Panc1 (cell line): ENCODE measurements around the gene STMND1. TPM values are rescaled to one million over a fixed set of nuclear protein-coding genes. Genes with fewer than 3 reads are reported as not detected.

Source experiments
- ATAC-seq: fragments of 200-7000 bp; cut with Tn5 transposase; 2 replicates; pipeline ENCODE4 v1.9.1; 2020; ENCODE audit warnings: mild to moderate bottlenecking, moderate library complexity
- BruUV-seq: library from RNA; stranded (reverse); fragments of 400-500 nt; replicated peaks from 2 replicates; lab custom pipeline; 2021; lab: Mats Ljungman, UMichigan
- CTCF ChIA-PET: fragments of 300-600 bp; sonication (Branson Sonifier 250); formaldehyde crosslinking; loops from one replicate; lab custom pipeline; 2022; ENCODE audit warnings: antibody characterized with exemption; lab: Charles Lee
- POLR2A ChIA-PET: fragments of 300-600 bp; sonication (Branson Sonifier 250); formaldehyde crosslinking; loops from one replicate; lab custom pipeline; 2022; ENCODE audit warnings: antibody characterized with exemption; lab: Charles Lee
- DNase-seq: peaks from one replicate; pipeline ENCODE4 v3.0.0-alpha.2; 2010; ENCODE audit warnings: low read depth, low spot score
- H3K27ac ChIP-seq: 2 replicates; pipeline ENCODE4 v1.5.1; 2011; ENCODE audit warnings: mild to moderate bottlenecking, low read length, inconsistent platforms
- H3K27me3 ChIP-seq: fragments of 200-500 bp; sonication (Bioruptor generic); 2 replicates; pipeline ENCODE4 v1.6.0; 2014; ENCODE audit warnings: low read length, inconsistent platforms; ENCODE audit not compliant: control insufficient read depth, insufficient read depth
- H3K36me3 ChIP-seq: fragments of 200-500 bp; sonication (Bioruptor generic); 2 replicates; pipeline ENCODE4 v1.5.1; 2014; ENCODE audit warnings: inconsistent platforms, mild to moderate bottlenecking, low read length, moderate library complexity; ENCODE audit not compliant: control insufficient read depth, insufficient read depth
- H3K4me1 ChIP-seq: 2 replicates; pipeline ENCODE4 v1.5.1; 2011; ENCODE audit warnings: inconsistent platforms, mild to moderate bottlenecking, low read length, moderate library complexity; ENCODE audit not compliant: control insufficient read depth, insufficient read depth
- H3K4me3 ChIP-seq, 2 experiments: 2 replicates each; pipeline ENCODE4 v1.5.1; 2011 to 2012; ENCODE audit warnings: low read depth in 2 of 2, low read length in 2 of 2, mild to moderate bottlenecking in 2 of 2, inconsistent platforms in 1 of 2, moderate library complexity in 1 of 2
- H3K9me3 ChIP-seq: fragments of 200-500 bp; sonication (Bioruptor generic); 2 replicates; pipeline ENCODE4 v1.5.1; 2014; ENCODE audit warnings: low read depth, mild to moderate bottlenecking, inconsistent platforms, low read length, moderate library complexity; ENCODE audit not compliant: control insufficient read depth, insufficient read depth
- CTCF ChIP-seq: fragments of 450-650 bp; IDR thresholded peaks from 2 replicates; pipeline ENCODE4 v1.5.1; 2017; ENCODE audit warnings: mild to moderate bottlenecking
- POLR2AphosphoS5 ChIP-seq: IDR thresholded peaks from 2 replicates; pipeline ENCODE4 v1.6.1; 2012; ENCODE audit warnings: mild to moderate bottlenecking, low read depth, low read length, moderate library complexity
- REST ChIP-seq, 2 experiments: IDR thresholded peaks; 2 replicates each; pipeline ENCODE4 v1.6.1; 2011 to 2012; ENCODE audit warnings: low read depth in 2 of 2, control low read depth in 1 of 2, low read length in 1 of 2, mild to moderate bottlenecking in 1 of 2, moderate library complexity in 1 of 2; ENCODE audit not compliant: insufficient read depth in 1 of 2
- SIN3A ChIP-seq: IDR thresholded peaks from 2 replicates; pipeline ENCODE4 v1.6.1; 2012; ENCODE audit warnings: low read depth, mild to moderate bottlenecking, low read length, moderate library complexity, borderline replicate concordance; ENCODE audit not compliant: insufficient read depth
- TCF7L2 ChIP-seq: IDR thresholded peaks from 2 replicates; pipeline ENCODE4 v1.6.1; 2011; ENCODE audit warnings: mild to moderate bottlenecking, low read depth, low read length, inconsistent platforms
- in situ Hi-C: cut with HindIII; loops from 2 replicates; pipeline ENCODE4 v1.10.0; 2016; ENCODE audit warnings: low sequenced_read_pairs, low pct_unique_long_range_greater_than_20kb
- intact Hi-C: fragments of 100-400 bp; cut with micrococcal nuclease; formaldehyde crosslinking; loops from one replicate; pipeline ENCODE4 v1.10.0; 2022; ENCODE audit not compliant: unreplicated experiment
- total RNA-seq: library from RNA; stranded (reverse); gene quantifications from one replicate; pipeline ENCODE4 v1.2.1, GENCODE V29; 2021; ENCODE audit not compliant: unreplicated experiment

STMND1 gene
- total RNA-seq, 1 experiment from 2014 or later: not detected

- TF ChIP-seq REST (IDR thresholded peaks at IDR 0.05; ENCODE audit: insufficient read depth in 1 of 2, low read depth in 2 of 2, low read length in 1 of 2) (no peak), POLR2AphosphoS5 (no peak), CTCF (no peak), SIN3A (no peak), TCF7L2 (no peak)
- Histone ChIP-seq H3K27me3 (peaks cover 6% of the 10 kb centered on the region; the same call in 1 of the 2 replicates), H3K36me3 (no peaks in the 10 kb centered on the region), H3K4me3 (no peak overlapping the region), H3K27ac (no peak overlapping the region), H3K9me3 (no peaks in the 10 kb centered on the region), H3K4me1 (no peaks in the 10 kb centered on the region)
- no TSS peak for BruUV-seq
- POLR2A ChIA-PET: no interaction called here
- DNase-seq (no peak), ATAC-seq (no peak)
- CTCF ChIA-PET: no interaction called here
- intact Hi-C loops: no loop called here
- in situ Hi-C loops: no loop called here
Observed at GRCh38 chr6:17083397-17083796, 18.5 kb upstream of the STMND1 start.

- TF ChIP-seq CTCF: peak; percentile 83
- TF ChIP-seq REST (IDR thresholded peaks at IDR 0.05; ENCODE audit: insufficient read depth in 1 of 2, low read depth in 2 of 2, low read length in 1 of 2): no peak
- no peaks in the 10 kb centered on the region for H3K36me3 ChIP-seq
- no TSS peak for BruUV-seq
- H3K27me3 ChIP-seq: peaks cover 6% of the 10 kb centered on the region; the same call in 1 of the 2 replicates
- peak; percentile 94 for ATAC-seq
- no peak overlapping the region for H3K27ac ChIP-seq
- DNase-seq: peak; percentile 57
- ChIA-PET CTCF (interaction anchor here (0.5 to 1.5 kb wide), 7 partner anchors 9 to 498 kb away, joined by 3 to 11 read pairs (median 4); no protein-coding TSS in a partner anchor), POLR2A (interaction anchor here (0.5 to 0.6 kb wide), 2 partner anchors 262 to 427 kb away, joined by 3 read pairs; no protein-coding TSS in a partner anchor)
- in situ Hi-C loops: no loop called here
- H3K4me3 ChIP-seq: no peak overlapping the region
- no peaks in the 10 kb centered on the region for H3K9me3 ChIP-seq
- no peaks in the 10 kb centered on the region for H3K4me1 ChIP-seq
- intact Hi-C loops: loop anchor here (5.0 kb wide), 1 partner anchor 324 kb away; the partner anchor contains the start of gene ATXN1
Observed at GRCh38 chr6:17086469-17086868, 15.4 kb upstream of the STMND1 start.
